ENCODE results near the gene CRELD2.

Gene CRELD2

GRCh38 chr22:49887702-49888101 lies 30.7 kb upstream of the CRELD2 start:
- DNase-seq (ENCODE audit: low read depth, low spot score) = no peak
- H3K36me3 ChIP-seq (ENCODE audit: control insufficient read depth, insufficient read depth, low read length) = peaks cover 12% of the 10 kb centered on the region
- H3K27me3 ChIP-seq (ENCODE audit: control insufficient read depth, insufficient read depth, low read length) = no peaks in the 10 kb centered on the region
- no peaks in the 10 kb centered on the region for H3K9me3 ChIP-seq (ENCODE audit: control insufficient read depth, insufficient read depth, low read length)
- H3K27ac ChIP-seq (ENCODE audit: low read length) = no peak overlapping the region
- H3K4me1 ChIP-seq (ENCODE audit: control insufficient read depth, insufficient read depth, low read length) = no peaks in the 10 kb centered on the region
- WGBS (ENCODE audit: insufficient coverage, insufficient read length) = no CpG with 5 or more reads among the region's 9 CpGs
- no peak overlapping the region for H3K4me3 ChIP-seq (ENCODE audit: low read length)

GRCh38 chr22:49889071-49889470 lies 29.4 kb upstream of the CRELD2 start:
- H3K27me3 ChIP-seq (ENCODE audit: control insufficient read depth, insufficient read depth, low read length) = no peaks in the 10 kb centered on the region
- no peaks in the 10 kb centered on the region for H3K9me3 ChIP-seq (ENCODE audit: control insufficient read depth, insufficient read depth, low read length)
- no peak overlapping the region for H3K27ac ChIP-seq (ENCODE audit: low read length)
- H3K4me1 ChIP-seq (ENCODE audit: control insufficient read depth, insufficient read depth, low read length) = no peaks in the 10 kb centered on the region
- H3K36me3 ChIP-seq (ENCODE audit: control insufficient read depth, insufficient read depth, low read length) = peaks cover 10% of the 10 kb centered on the region
- no peak for DNase-seq (ENCODE audit: low read depth, low spot score)
- no CpG with 5 or more reads among the region's 5 CpGs for WGBS (ENCODE audit: insufficient coverage, insufficient read length)
- no peak overlapping the region for H3K4me3 ChIP-seq (ENCODE audit: low read length)

- Histone ChIP-seq H3K4me1 (ENCODE audit: control insufficient read depth, insufficient read depth, low read length) (no peaks in the 10 kb centered on the region), H3K9me3 (ENCODE audit: control insufficient read depth, insufficient read depth, low read length) (no peaks in the 10 kb centered on the region), H3K4me3 (ENCODE audit: low read length) (no peak overlapping the region), H3K36me3 (ENCODE audit: control insufficient read depth, insufficient read depth, low read length) (no peaks in the 10 kb centered on the region; the same call in 1 of the 2 replicates), H3K27me3 (ENCODE audit: control insufficient read depth, insufficient read depth, low read length) (no peaks in the 10 kb centered on the region), H3K27ac (ENCODE audit: low read length) (no peak overlapping the region)
- no peak for DNase-seq (ENCODE audit: low read depth, low spot score)
- no CpG with 5 or more reads among the region's 4 CpGs for WGBS (ENCODE audit: insufficient coverage, insufficient read length)
These were observed 26.1 kb upstream of the CRELD2 start for GRCh38 chr22:49892226-49892899.

- Histone ChIP-seq H3K36me3 (ENCODE audit: control insufficient read depth, insufficient read depth, low read length) (no peaks in the 10 kb centered on the region; the same call in 1 of the 2 replicates), H3K4me1 (ENCODE audit: control insufficient read depth, insufficient read depth, low read length) (no peaks in the 10 kb centered on the region), H3K27me3 (ENCODE audit: control insufficient read depth, insufficient read depth, low read length) (no peaks in the 10 kb centered on the region), H3K4me3 (ENCODE audit: low read length) (no peak overlapping the region), H3K9me3 (ENCODE audit: control insufficient read depth, insufficient read depth, low read length) (no peaks in the 10 kb centered on the region), H3K27ac (ENCODE audit: low read length) (no peak overlapping the region)
- no CpG with 5 or more reads among the region's 4 CpGs for WGBS (ENCODE audit: insufficient coverage, insufficient read length)
- DNase-seq (ENCODE audit: low read depth, low spot score) = no peak
These were observed 25.4 kb upstream of the CRELD2 start for GRCh38 chr22:49893025-49893424.

GRCh38 chr22:49894322-49895054 lies 23.9 kb upstream of the CRELD2 start:
- WGBS (ENCODE audit: insufficient coverage, insufficient read length) = no CpG with 5 or more reads among the region's 8 CpGs
- Histone ChIP-seq H3K9me3 (ENCODE audit: control insufficient read depth, insufficient read depth, low read length) (no peaks in the 10 kb centered on the region), H3K4me1 (ENCODE audit: control insufficient read depth, insufficient read depth, low read length) (no peaks in the 10 kb centered on the region), H3K27ac (ENCODE audit: low read length) (no peak overlapping the region), H3K4me3 (ENCODE audit: low read length) (no peak overlapping the region), H3K27me3 (ENCODE audit: control insufficient read depth, insufficient read depth, low read length) (no peaks in the 10 kb centered on the region), H3K36me3 (ENCODE audit: control insufficient read depth, insufficient read depth, low read length) (no peaks in the 10 kb centered on the region; the same call in 1 of the 2 replicates)
- no peak for DNase-seq (ENCODE audit: low read depth, low spot score)

- Histone ChIP-seq H3K4me1 (ENCODE audit: control insufficient read depth, insufficient read depth, low read length) (no peaks in the 10 kb centered on the region), H3K4me3 (ENCODE audit: low read length) (no peak overlapping the region), H3K36me3 (ENCODE audit: control insufficient read depth, insufficient read depth, low read length) (no peaks in the 10 kb centered on the region; the same call in 1 of the 2 replicates), H3K27me3 (ENCODE audit: control insufficient read depth, insufficient read depth, low read length) (no peaks in the 10 kb centered on the region), H3K9me3 (ENCODE audit: control insufficient read depth, insufficient read depth, low read length) (no peaks in the 10 kb centered on the region), H3K27ac (ENCODE audit: low read length) (no peak overlapping the region)
- no peak for DNase-seq (ENCODE audit: low read depth, low spot score)
- no CpG with 5 or more reads among the region's 5 CpGs for WGBS (ENCODE audit: insufficient coverage, insufficient read length)
These were observed 22.2 kb upstream of the CRELD2 start for GRCh38 chr22:49896201-49896600.

- Histone ChIP-seq H3K36me3 (ENCODE audit: control insufficient read depth, insufficient read depth, low read length) (peaks cover 7% of the 10 kb centered on the region), H3K27ac (ENCODE audit: low read length) (no peak overlapping the region), H3K4me1 (ENCODE audit: control insufficient read depth, insufficient read depth, low read length) (no peaks in the 10 kb centered on the region), H3K27me3 (ENCODE audit: control insufficient read depth, insufficient read depth, low read length) (no peaks in the 10 kb centered on the region), H3K4me3 (ENCODE audit: low read length) (no peak overlapping the region), H3K9me3 (ENCODE audit: control insufficient read depth, insufficient read depth, low read length) (no peaks in the 10 kb centered on the region)
- DNase-seq (ENCODE audit: low read depth, low spot score) = no peak
- no CpG with 5 or more reads among the region's 8 CpGs for WGBS (ENCODE audit: insufficient coverage, insufficient read length)
These were observed 21.3 kb upstream of the CRELD2 start for GRCh38 chr22:49897015-49897684.

GRCh38 chr22:49899530-49899929 lies 18.9 kb upstream of the CRELD2 start:
- no peak for DNase-seq (ENCODE audit: low read depth, low spot score)
- Histone ChIP-seq H3K27me3 (ENCODE audit: control insufficient read depth, insufficient read depth, low read length) (no peaks in the 10 kb centered on the region), H3K27ac (ENCODE audit: low read length) (no peak overlapping the region), H3K9me3 (ENCODE audit: control insufficient read depth, insufficient read depth, low read length) (no peaks in the 10 kb centered on the region), H3K4me3 (ENCODE audit: low read length) (no peak overlapping the region), H3K36me3 (ENCODE audit: control insufficient read depth, insufficient read depth, low read length) (peaks cover 11% of the 10 kb centered on the region), H3K4me1 (ENCODE audit: control insufficient read depth, insufficient read depth, low read length) (no peaks in the 10 kb centered on the region)
- no CpG with 5 or more reads among the region's 6 CpGs for WGBS (ENCODE audit: insufficient coverage, insufficient read length)

- WGBS (ENCODE audit: insufficient coverage, insufficient read length) = no CpG with 5 or more reads among the region's 30 CpGs
- Histone ChIP-seq H3K9me3 (ENCODE audit: control insufficient read depth, insufficient read depth, low read length) (no peaks in the 10 kb centered on the region), H3K4me1 (ENCODE audit: control insufficient read depth, insufficient read depth, low read length) (no peaks in the 10 kb centered on the region), H3K27ac (ENCODE audit: low read length) (no peak overlapping the region), H3K4me3 (ENCODE audit: low read length) (no peak overlapping the region), H3K27me3 (ENCODE audit: control insufficient read depth, insufficient read depth, low read length) (no peaks in the 10 kb centered on the region), H3K36me3 (ENCODE audit: control insufficient read depth, insufficient read depth, low read length) (peaks cover 11% of the 10 kb centered on the region)
- no peak for DNase-seq (ENCODE audit: low read depth, low spot score)
These were observed 17.8 kb upstream of the CRELD2 start for GRCh38 chr22:49900441-49901230.

- Histone ChIP-seq H3K4me1 (ENCODE audit: control insufficient read depth, insufficient read depth, low read length) (no peaks in the 10 kb centered on the region), H3K4me3 (ENCODE audit: low read length) (no peak overlapping the region), H3K9me3 (ENCODE audit: control insufficient read depth, insufficient read depth, low read length) (no peaks in the 10 kb centered on the region), H3K36me3 (ENCODE audit: control insufficient read depth, insufficient read depth, low read length) (peaks cover 11% of the 10 kb centered on the region), H3K27ac (ENCODE audit: low read length) (no peak overlapping the region), H3K27me3 (ENCODE audit: control insufficient read depth, insufficient read depth, low read length) (no peaks in the 10 kb centered on the region)
- DNase-seq (ENCODE audit: low read depth, low spot score) = no peak
- WGBS (ENCODE audit: insufficient coverage, insufficient read length) = no CpG with 5 or more reads among the region's 11 CpGs
These were observed 17.0 kb upstream of the CRELD2 start for GRCh38 chr22:49901457-49901856.
